ENCODE measurements around the gene VPS13D. TPM values are rescaled to one million over a fixed set of nuclear protein-coding genes. Genes with fewer than 3 reads are reported as not detected.

The VPS13D gene
- total RNA-seq, 1 experiment from 2014 or later: 29.0 TPM

GRCh38 chr1:12446593-12446992 is 216.8 kb downstream of the VPS13D start:
- no peak overlapping the region for H3K4me3 Mint-ChIP-seq
- peaks cover 7% of the 10 kb centered on the region for H3K4me1 Mint-ChIP-seq
- H3K36me3 Mint-ChIP-seq: no peaks in the 10 kb centered on the region
- DNase-seq (ENCODE audit: low spot score) (no peak), ATAC-seq (no peak)
- H3K9me3 Mint-ChIP-seq: peaks cover 7% of the 10 kb centered on the region
- CTCF ChIA-PET: no interaction called here
- H3K27ac Mint-ChIP-seq: no peak overlapping the region
- POLR2A ChIA-PET: interaction anchor here (0.6 kb wide), 1 partner anchor 128 kb away, joined by 3 read pairs; no protein-coding TSS in a partner anchor
- H3K27me3 Mint-ChIP-seq (ENCODE audit: low read depth): no peaks in the 10 kb centered on the region
- no peak for TF ChIP-seq PREB (CRISPR knock-in tag; IDR thresholded peaks at IDR 0.05; ENCODE audit: borderline replicate concordance)
- no peak for TF ChIP-seq NR2C2 (CRISPR knock-in tag; IDR thresholded peaks at IDR 0.05)
- no peak for TF ChIP-seq ZNF512 (CRISPR knock-in tag; IDR thresholded peaks at IDR 0.05; ENCODE audit: borderline replicate concordance)
- no peak for TF ChIP-seq ELF4 (CRISPR knock-in tag; IDR thresholded peaks at IDR 0.05; ENCODE audit: low read depth)
- no peak for TF ChIP-seq CTCF (IDR thresholded peaks at IDR 0.05)
- no peak for TF ChIP-seq JAZF1 (CRISPR knock-in tag; IDR thresholded peaks at IDR 0.05)
- no peak for TF ChIP-seq CREB1 (CRISPR knock-in tag; IDR thresholded peaks at IDR 0.05)
- no peak for TF ChIP-seq ZMAT4 (CRISPR knock-in tag; IDR thresholded peaks at IDR 0.05)
- no peak for TF ChIP-seq ESRRA (CRISPR knock-in tag; IDR thresholded peaks at IDR 0.05; ENCODE audit: borderline replicate concordance)
- no peak for TF ChIP-seq STAT6 (CRISPR knock-in tag; conservative IDR thresholded peaks at IDR 0.05; ENCODE audit: low read depth)
- TF ChIP-seq FOXK1 (CRISPR knock-in tag; IDR thresholded peaks at IDR 0.05): no peak
- no peak for TF ChIP-seq HMGA2 (CRISPR knock-in tag; IDR thresholded peaks at IDR 0.05)
- no peak for TF ChIP-seq MLX (CRISPR knock-in tag; IDR thresholded peaks at IDR 0.05)
- TF ChIP-seq NFATC4 (CRISPR knock-in tag; IDR thresholded peaks at IDR 0.05): no peak

GRCh38 chr1:12447307-12447706 is 217.5 kb downstream of the VPS13D start:
- CTCF ChIA-PET: interaction anchor here (1.5 kb wide), 1 partner anchor 13 kb away, joined by 3 read pairs; no protein-coding TSS in a partner anchor
- no peaks in the 10 kb centered on the region for H3K36me3 Mint-ChIP-seq
- no peak for TF ChIP-seq GTF2I (CRISPR knock-in tag; conservative IDR thresholded peaks at IDR 0.05)
- TF ChIP-seq AR (CRISPR knock-in tag; IDR thresholded peaks at IDR 0.05): no peak
- TF ChIP-seq ATF6 (CRISPR knock-in tag; IDR thresholded peaks at IDR 0.05): no peak
- TF ChIP-seq RORB (CRISPR knock-in tag; IDR thresholded peaks at IDR 0.05): no peak
- TF ChIP-seq OVOL2 (CRISPR knock-in tag; IDR thresholded peaks at IDR 0.05; ENCODE audit: borderline replicate concordance): no peak
- TF ChIP-seq E2F5 (CRISPR knock-in tag; IDR thresholded peaks at IDR 0.05): no peak

More at GRCh38 chr1:12447307-12447706, 217.5 kb downstream of the VPS13D start:
- DNase-seq (ENCODE audit: low spot score): no peak
- H3K4me1 Mint-ChIP-seq: peaks cover 7% of the 10 kb centered on the region
- H3K9me3 Mint-ChIP-seq: peaks cover 7% of the 10 kb centered on the region
- H3K27me3 Mint-ChIP-seq (ENCODE audit: low read depth): no peaks in the 10 kb centered on the region
- H3K27ac Mint-ChIP-seq: no peak overlapping the region
- POLR2A ChIA-PET: no interaction called here
- H3K4me3 Mint-ChIP-seq: no peak overlapping the region
- ATAC-seq: no peak

All from WTC11 (cell line).